ENCODE data around the gene SRRD. TPM values are rescaled to one million over a fixed set of nuclear protein-coding genes. Genes with fewer than 3 reads are reported as not detected.

SRRD gene
- total RNA-seq, 1 experiment from 2014 or later = 43.5 TPM

GRCh38 chr22:26448941-26449340, 34.7 kb upstream of the SRRD start:
- Histone ChIP-seq H3K9me3 (ENCODE audit: low read length) (no peaks in the 10 kb centered on the region), H2AFZ (ENCODE audit: low read length) (no peak overlapping the region), H3K9me2 (replicated peaks; ENCODE audit: insufficient read depth, low read length) (no peaks in the 10 kb centered on the region), H4K20me1 (ENCODE audit: insufficient read depth, low read depth, low read length) (peaks cover 5% of the 10 kb centered on the region; the same call in 1 of the 2 replicates), H3K4me1 (ENCODE audit: low read length) (no peaks in the 10 kb centered on the region), H3K4me3 (ENCODE audit: low read length) (no peak overlapping the region), H3K79me2 (ENCODE audit: low read length) (no peaks in the 10 kb centered on the region), H3K36me3 (ENCODE audit: insufficient read depth, low read length) (peaks cover 18% of the 10 kb centered on the region; the same call in 1 of the 2 replicates), H3K9ac (ENCODE audit: low read length) (no peak overlapping the region), H3K27ac (ENCODE audit: low read length) (no peak overlapping the region), H3K4me2 (ENCODE audit: low read depth, low read length, poor library complexity, severe bottlenecking) (no peak overlapping the region), H3K27me3 (ENCODE audit: low read length) (no peaks in the 10 kb centered on the region)
- DNase-seq = no peak

GRCh38 chr22:26450453-26451185, 33.1 kb upstream of the SRRD start:
- H3K36me3 ChIP-seq (ENCODE audit: insufficient read depth, low read length) = peaks cover 18% of the 10 kb centered on the region; the same call in 1 of the 2 replicates
- H3K4me1 ChIP-seq (ENCODE audit: low read length) = no peaks in the 10 kb centered on the region
- no peak overlapping the region for H2AFZ ChIP-seq (ENCODE audit: low read length)
- no peak overlapping the region for H3K27ac ChIP-seq (ENCODE audit: low read length)
- no peaks in the 10 kb centered on the region for H3K9me3 ChIP-seq (ENCODE audit: low read length)
- DNase-seq = no peak
- no peaks in the 10 kb centered on the region for H4K20me1 ChIP-seq (ENCODE audit: insufficient read depth, low read depth, low read length)
- H3K9me2 ChIP-seq (replicated peaks; ENCODE audit: insufficient read depth, low read length) = no peaks in the 10 kb centered on the region
- H3K27me3 ChIP-seq (ENCODE audit: low read length) = no peaks in the 10 kb centered on the region
- no peak overlapping the region for H3K9ac ChIP-seq (ENCODE audit: low read length)
- H3K4me3 ChIP-seq (ENCODE audit: low read length) = no peak overlapping the region
- H3K4me2 ChIP-seq (ENCODE audit: low read depth, low read length, poor library complexity, severe bottlenecking) = no peak overlapping the region
- H3K79me2 ChIP-seq (ENCODE audit: low read length) = no peaks in the 10 kb centered on the region

- H3K9me3 ChIP-seq (ENCODE audit: low read length) = no peaks in the 10 kb centered on the region
- peaks cover 20% of the 10 kb centered on the region for H3K36me3 ChIP-seq (ENCODE audit: insufficient read depth, low read length)
- no peak overlapping the region for H3K4me3 ChIP-seq (ENCODE audit: low read length)
- H3K4me2 ChIP-seq (ENCODE audit: low read depth, low read length, poor library complexity, severe bottlenecking) = no peak overlapping the region
- H3K27me3 ChIP-seq (ENCODE audit: low read length) = no peaks in the 10 kb centered on the region
- no peak for DNase-seq
- H3K4me1 ChIP-seq (ENCODE audit: low read length) = no peaks in the 10 kb centered on the region
- no peaks in the 10 kb centered on the region for H3K9me2 ChIP-seq (replicated peaks; ENCODE audit: insufficient read depth, low read length)
- H3K9ac ChIP-seq (ENCODE audit: low read length) = no peak overlapping the region
- no peak overlapping the region for H2AFZ ChIP-seq (ENCODE audit: low read length)
- no peaks in the 10 kb centered on the region for H4K20me1 ChIP-seq (ENCODE audit: insufficient read depth, low read depth, low read length)
- H3K79me2 ChIP-seq (ENCODE audit: low read length) = no peaks in the 10 kb centered on the region
- H3K27ac ChIP-seq (ENCODE audit: low read length) = no peak overlapping the region
These were observed 31.3 kb upstream of the SRRD start for GRCh38 chr22:26452236-26453016.

- no peak for DNase-seq
- no peaks in the 10 kb centered on the region for H3K9me3 ChIP-seq (ENCODE audit: low read length)
- no peaks in the 10 kb centered on the region for H3K4me1 ChIP-seq (ENCODE audit: low read length)
- H4K20me1 ChIP-seq (ENCODE audit: insufficient read depth, low read depth, low read length) = no peaks in the 10 kb centered on the region
- no peaks in the 10 kb centered on the region; the same call in 1 of the 2 replicates for H3K79me2 ChIP-seq (ENCODE audit: low read length)
- no peaks in the 10 kb centered on the region for H3K9me2 ChIP-seq (replicated peaks; ENCODE audit: insufficient read depth, low read length)
- no peak overlapping the region for H3K4me2 ChIP-seq (ENCODE audit: low read depth, low read length, poor library complexity, severe bottlenecking)
- H3K4me3 ChIP-seq (ENCODE audit: low read length) = no peak overlapping the region
- H3K36me3 ChIP-seq (ENCODE audit: insufficient read depth, low read length) = peaks cover 20% of the 10 kb centered on the region
- H3K27me3 ChIP-seq (ENCODE audit: low read length) = no peaks in the 10 kb centered on the region
- no peak overlapping the region for H3K27ac ChIP-seq (ENCODE audit: low read length)
- H2AFZ ChIP-seq (ENCODE audit: low read length) = no peak overlapping the region
- H3K9ac ChIP-seq (ENCODE audit: low read length) = no peak overlapping the region
These were observed 30.5 kb upstream of the SRRD start for GRCh38 chr22:26453216-26453615.

GRCh38 chr22:26453812-26454500, 29.7 kb upstream of the SRRD start:
- no peak overlapping the region for H3K4me2 ChIP-seq (ENCODE audit: low read depth, low read length, poor library complexity, severe bottlenecking)
- H4K20me1 ChIP-seq (ENCODE audit: insufficient read depth, low read depth, low read length) = no peaks in the 10 kb centered on the region
- H3K4me3 ChIP-seq (ENCODE audit: low read length) = no peak overlapping the region
- no peaks in the 10 kb centered on the region for H3K9me2 ChIP-seq (replicated peaks; ENCODE audit: insufficient read depth, low read length)
- no peak overlapping the region for H3K27ac ChIP-seq (ENCODE audit: low read length)
- no peak overlapping the region for H2AFZ ChIP-seq (ENCODE audit: low read length)
- no peak overlapping the region for H3K9ac ChIP-seq (ENCODE audit: low read length)
- no peaks in the 10 kb centered on the region for H3K4me1 ChIP-seq (ENCODE audit: low read length)
- peaks cover 20% of the 10 kb centered on the region for H3K36me3 ChIP-seq (ENCODE audit: insufficient read depth, low read length)
- no peaks in the 10 kb centered on the region for H3K9me3 ChIP-seq (ENCODE audit: low read length)
- no peaks in the 10 kb centered on the region for H3K27me3 ChIP-seq (ENCODE audit: low read length)
- no peak for DNase-seq
- H3K79me2 ChIP-seq (ENCODE audit: low read length) = peaks cover 2% of the 10 kb centered on the region

GRCh38 chr22:26457661-26458272, 25.9 kb upstream of the SRRD start:
- Histone ChIP-seq H3K4me3 (ENCODE audit: low read length) (no peak overlapping the region), H3K9me3 (ENCODE audit: low read length) (no peaks in the 10 kb centered on the region), H3K4me2 (ENCODE audit: low read depth, low read length, poor library complexity, severe bottlenecking) (no peak overlapping the region), H4K20me1 (ENCODE audit: insufficient read depth, low read depth, low read length) (no peaks in the 10 kb centered on the region), H3K9me2 (replicated peaks; ENCODE audit: insufficient read depth, low read length) (no peaks in the 10 kb centered on the region), H3K9ac (ENCODE audit: low read length) (no peak overlapping the region), H3K27ac (ENCODE audit: low read length) (no peak overlapping the region), H3K4me1 (ENCODE audit: low read length) (0 out of 2 replicates have a peak, but pooled peaks cover 2% of the 10 kb centered on the region), H3K79me2 (ENCODE audit: low read length) (peaks cover 28% of the 10 kb centered on the region), H3K27me3 (ENCODE audit: low read length) (no peaks in the 10 kb centered on the region), H3K36me3 (ENCODE audit: insufficient read depth, low read length) (peaks cover 34% of the 10 kb centered on the region), H2AFZ (ENCODE audit: low read length) (no peak overlapping the region)
- DNase-seq = no peak

- no peaks in the 10 kb centered on the region for H3K27me3 ChIP-seq (ENCODE audit: low read length)
- H3K27ac ChIP-seq (ENCODE audit: low read length) = no peak overlapping the region
- no peaks in the 10 kb centered on the region for H4K20me1 ChIP-seq (ENCODE audit: insufficient read depth, low read depth, low read length)
- no peaks in the 10 kb centered on the region for H3K9me3 ChIP-seq (ENCODE audit: low read length)
- H3K4me2 ChIP-seq (ENCODE audit: low read depth, low read length, poor library complexity, severe bottlenecking) = no peak overlapping the region
- peaks cover 28% of the 10 kb centered on the region for H3K36me3 ChIP-seq (ENCODE audit: insufficient read depth, low read length)
- no peak overlapping the region for H2AFZ ChIP-seq (ENCODE audit: low read length)
- H3K4me1 ChIP-seq (ENCODE audit: low read length) = 0 out of 2 replicates have a peak, but pooled peaks cover 7% of the 10 kb centered on the region
- H3K9me2 ChIP-seq (replicated peaks; ENCODE audit: insufficient read depth, low read length) = no peaks in the 10 kb centered on the region
- no peak overlapping the region for H3K9ac ChIP-seq (ENCODE audit: low read length)
- DNase-seq = no peak
- no peak overlapping the region for H3K4me3 ChIP-seq (ENCODE audit: low read length)
- peaks cover 28% of the 10 kb centered on the region for H3K79me2 ChIP-seq (ENCODE audit: low read length)
These were observed 23.5 kb upstream of the SRRD start for GRCh38 chr22:26460202-26460601.
